Measurements from ENCODE around the gene VANGL1. TPM values are rescaled to one million over a fixed set of nuclear protein-coding genes. Genes with fewer than 3 reads are reported as not detected.

The VANGL1 gene
- total RNA-seq, 1 experiment from 2014 or later, result not detected

GRCh38 chr1:115647919-115648650 lies 6.3 kb downstream of the VANGL1 start:
- no peaks in the 10 kb centered on the region for H3K4me1 ChIP-seq (ENCODE audit: low read length)
- H3K4me2 ChIP-seq (ENCODE audit: low read depth, low read length, poor library complexity, severe bottlenecking), result no peak overlapping the region
- no peaks in the 10 kb centered on the region for H4K20me1 ChIP-seq (ENCODE audit: insufficient read depth, low read depth, low read length)
- H3K79me2 ChIP-seq (ENCODE audit: low read length), result no peaks in the 10 kb centered on the region
- H3K9me3 ChIP-seq (ENCODE audit: low read length), result no peaks in the 10 kb centered on the region
- no peak overlapping the region for H3K9ac ChIP-seq (ENCODE audit: low read length)
- no peak overlapping the region for H3K27ac ChIP-seq (ENCODE audit: low read length)
- no peak overlapping the region for H2AFZ ChIP-seq (ENCODE audit: low read length)
- no peak for DNase-seq
- H3K9me2 ChIP-seq (replicated peaks; ENCODE audit: insufficient read depth, low read length), result no peaks in the 10 kb centered on the region
- H3K36me3 ChIP-seq (ENCODE audit: insufficient read depth, low read length), result no peaks in the 10 kb centered on the region
- H3K27me3 ChIP-seq (ENCODE audit: low read length), result no peaks in the 10 kb centered on the region
- no peak overlapping the region for H3K4me3 ChIP-seq (ENCODE audit: low read length)

DNA sequence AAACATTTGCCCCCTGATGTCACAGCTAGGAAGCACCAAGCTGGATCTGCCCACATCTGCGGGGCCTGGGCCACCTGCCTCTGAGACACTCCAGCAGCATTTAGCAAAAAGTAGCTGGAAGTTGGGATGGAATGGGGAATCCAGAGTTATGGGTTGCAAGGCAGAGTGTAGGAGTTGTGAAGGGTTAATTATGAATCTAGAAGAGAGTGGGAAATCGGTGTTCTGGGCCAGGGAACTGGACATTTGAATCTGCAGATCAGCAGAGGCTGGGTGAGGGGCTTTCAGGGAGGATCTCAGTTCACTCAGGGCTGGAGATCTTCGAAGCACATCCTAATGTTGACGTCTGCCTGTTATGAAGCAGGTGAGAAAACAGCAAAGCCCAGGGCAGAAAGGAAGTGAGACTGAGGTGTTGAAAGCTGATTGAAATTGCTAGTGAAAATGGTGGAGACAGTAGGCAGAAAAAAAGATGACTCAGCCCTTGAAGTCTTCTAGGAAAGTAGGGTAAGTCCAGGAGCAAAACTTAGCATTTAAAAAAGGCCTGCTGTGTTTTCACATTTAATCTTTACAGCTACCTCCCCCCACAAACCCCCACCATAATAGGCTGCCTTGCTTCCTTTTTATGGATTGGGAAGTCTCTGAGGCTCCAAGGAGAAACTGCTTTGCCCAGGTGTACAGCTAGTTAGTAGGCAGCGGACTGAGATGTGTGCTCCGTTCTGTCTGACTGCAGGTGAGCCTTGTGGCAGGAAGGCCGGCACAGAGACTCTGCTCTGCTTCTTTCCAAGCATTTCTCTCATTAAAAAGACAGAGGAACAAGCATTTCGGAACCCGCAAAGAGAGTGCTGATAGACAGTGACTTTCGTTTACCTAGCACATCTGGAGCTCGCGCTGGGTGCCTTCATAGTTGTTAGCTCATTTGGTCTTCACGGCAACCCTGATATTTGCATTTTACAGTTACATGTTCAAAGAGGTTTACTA lies 7.2 kb downstream of the VANGL1 start:
- no peak overlapping the region for H3K27ac ChIP-seq (ENCODE audit: low read length)
- H3K4me1 ChIP-seq (ENCODE audit: low read length), result no peaks in the 10 kb centered on the region
- no peak for DNase-seq
- H4K20me1 ChIP-seq (ENCODE audit: insufficient read depth, low read depth, low read length), result no peaks in the 10 kb centered on the region
- H3K27me3 ChIP-seq (ENCODE audit: low read length), result no peaks in the 10 kb centered on the region
- no peak overlapping the region for H3K4me2 ChIP-seq (ENCODE audit: low read depth, low read length, poor library complexity, severe bottlenecking)
- H3K36me3 ChIP-seq (ENCODE audit: insufficient read depth, low read length), result no peaks in the 10 kb centered on the region
- no peaks in the 10 kb centered on the region for H3K9me3 ChIP-seq (ENCODE audit: low read length)
- H3K9me2 ChIP-seq (replicated peaks; ENCODE audit: insufficient read depth, low read length), result no peaks in the 10 kb centered on the region
- no peaks in the 10 kb centered on the region for H3K79me2 ChIP-seq (ENCODE audit: low read length)
- H3K4me3 ChIP-seq (ENCODE audit: low read length), result no peak overlapping the region
- H3K9ac ChIP-seq (ENCODE audit: low read length), result no peak overlapping the region
- no peak overlapping the region for H2AFZ ChIP-seq (ENCODE audit: low read length)

GRCh38 chr1:115649964-115650363 lies 8.2 kb downstream of the VANGL1 start:
- Histone ChIP-seq H3K4me2 (ENCODE audit: low read depth, low read length, poor library complexity, severe bottlenecking) (no peak overlapping the region), H2AFZ (ENCODE audit: low read length) (no peak overlapping the region), H3K79me2 (ENCODE audit: low read length) (no peaks in the 10 kb centered on the region)

DNA sequence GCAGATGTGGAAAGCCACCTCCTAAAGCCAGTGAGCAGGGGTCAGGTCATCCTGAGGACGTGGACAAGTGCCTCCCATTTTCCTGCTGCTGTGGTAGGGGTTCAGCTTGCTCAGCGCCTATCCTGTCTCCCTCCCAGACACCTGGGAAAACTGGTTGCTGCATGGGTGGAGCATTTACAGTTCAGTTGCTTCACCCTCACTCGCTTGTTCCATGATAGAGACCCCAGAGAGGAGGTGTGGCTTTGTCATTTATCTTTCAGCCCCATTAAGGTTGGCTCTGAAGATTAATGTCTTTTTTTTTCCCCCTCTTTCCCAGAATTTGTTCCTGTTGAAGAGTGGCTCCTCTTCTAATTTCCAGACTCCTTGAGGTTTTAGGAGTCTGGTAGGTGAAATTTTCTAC lies 9.2 kb downstream of the VANGL1 start:
- no peak overlapping the region for H3K4me2 ChIP-seq (ENCODE audit: low read depth, low read length, poor library complexity, severe bottlenecking)
- H3K4me3 ChIP-seq (ENCODE audit: low read length), result no peak overlapping the region
- no peak overlapping the region for H2AFZ ChIP-seq (ENCODE audit: low read length)
- no peaks in the 10 kb centered on the region for H3K79me2 ChIP-seq (ENCODE audit: low read length)
- no peaks in the 10 kb centered on the region for H3K9me2 ChIP-seq (replicated peaks; ENCODE audit: insufficient read depth, low read length)
- no peak overlapping the region for H3K9ac ChIP-seq (ENCODE audit: low read length)
- no peaks in the 10 kb centered on the region for H3K4me1 ChIP-seq (ENCODE audit: low read length)
- H3K36me3 ChIP-seq (ENCODE audit: insufficient read depth, low read length), result no peaks in the 10 kb centered on the region
- no peak for DNase-seq
- no peaks in the 10 kb centered on the region for H3K27me3 ChIP-seq (ENCODE audit: low read length)
- no peaks in the 10 kb centered on the region for H4K20me1 ChIP-seq (ENCODE audit: insufficient read depth, low read depth, low read length)
- no peak overlapping the region for H3K27ac ChIP-seq (ENCODE audit: low read length)
- no peaks in the 10 kb centered on the region for H3K9me3 ChIP-seq (ENCODE audit: low read length)

More at GRCh38 chr1:115649964-115650363, 8.2 kb downstream of the VANGL1 start:
- Histone ChIP-seq H4K20me1 (ENCODE audit: insufficient read depth, low read depth, low read length) (no peaks in the 10 kb centered on the region), H3K4me3 (ENCODE audit: low read length) (no peak overlapping the region), H3K9me2 (replicated peaks; ENCODE audit: insufficient read depth, low read length) (no peaks in the 10 kb centered on the region), H3K36me3 (ENCODE audit: insufficient read depth, low read length) (no peaks in the 10 kb centered on the region), H3K9me3 (ENCODE audit: low read length) (no peaks in the 10 kb centered on the region), H3K27me3 (ENCODE audit: low read length) (no peaks in the 10 kb centered on the region), H3K4me1 (ENCODE audit: low read length) (no peaks in the 10 kb centered on the region), H3K9ac (ENCODE audit: low read length) (no peak overlapping the region), H3K27ac (ENCODE audit: low read length) (no peak overlapping the region)
- DNase-seq, result no peak

DNA sequence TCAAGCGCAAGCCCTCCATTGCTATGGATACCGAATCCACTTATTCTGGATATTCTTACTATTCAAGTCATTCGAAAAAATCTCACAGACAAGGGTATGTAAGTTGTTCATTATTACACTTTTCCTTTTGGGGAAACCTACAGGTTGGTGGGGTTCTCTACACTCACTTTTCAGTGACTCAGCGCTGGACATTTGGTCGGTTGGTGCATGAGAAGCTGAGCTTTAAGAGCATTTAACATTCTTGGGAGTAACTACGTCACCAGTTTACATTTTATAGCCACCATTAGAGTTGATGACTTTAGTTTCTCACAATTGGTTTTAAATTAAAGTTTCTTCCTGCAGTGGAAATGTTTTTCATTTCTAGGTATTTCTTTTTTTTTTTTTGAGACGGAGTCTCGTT lies 9.6 kb downstream of the VANGL1 start:
- Histone ChIP-seq H3K79me2 (ENCODE audit: low read length) (no peaks in the 10 kb centered on the region), H3K27me3 (ENCODE audit: low read length) (no peaks in the 10 kb centered on the region), H2AFZ (ENCODE audit: low read length) (no peak overlapping the region)

DNA sequence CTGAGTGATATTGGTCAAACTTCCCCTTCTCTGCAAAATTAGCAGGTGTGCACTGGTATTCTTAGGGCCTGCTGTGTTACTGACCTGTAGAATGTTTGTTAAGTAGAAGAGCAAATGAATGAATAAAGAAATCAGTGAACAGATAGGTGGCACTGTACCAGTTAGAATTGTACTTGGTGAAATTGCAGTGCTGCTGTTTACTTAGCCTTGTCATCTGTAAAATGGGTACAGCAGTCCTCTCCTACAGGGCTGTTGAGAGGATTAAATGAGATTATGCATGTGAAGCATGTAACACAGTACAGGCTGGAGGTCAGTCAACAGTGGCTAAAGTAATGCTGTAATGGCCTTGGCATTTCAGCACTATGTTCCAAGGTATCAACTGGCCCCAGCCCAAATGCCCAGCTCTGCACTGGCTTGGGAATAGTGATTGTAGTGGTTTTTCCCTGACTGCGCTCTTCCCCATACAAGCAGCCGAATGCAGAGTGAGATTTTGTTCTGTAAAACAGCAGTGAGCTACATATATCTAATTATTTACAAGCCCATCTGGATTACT lies 10.5 kb downstream of the VANGL1 start:
- Histone ChIP-seq H3K9ac (ENCODE audit: low read length) (no peak overlapping the region), H3K79me2 (ENCODE audit: low read length) (no peaks in the 10 kb centered on the region), H3K9me2 (replicated peaks; ENCODE audit: insufficient read depth, low read length) (no peaks in the 10 kb centered on the region), H2AFZ (ENCODE audit: low read length) (no peak overlapping the region), H3K36me3 (ENCODE audit: insufficient read depth, low read length) (no peaks in the 10 kb centered on the region), H3K9me3 (ENCODE audit: low read length) (no peaks in the 10 kb centered on the region), H4K20me1 (ENCODE audit: insufficient read depth, low read depth, low read length) (no peaks in the 10 kb centered on the region), H3K4me3 (ENCODE audit: low read length) (no peak overlapping the region), H3K27ac (ENCODE audit: low read length) (no peak overlapping the region), H3K27me3 (ENCODE audit: low read length) (no peaks in the 10 kb centered on the region), H3K4me1 (ENCODE audit: low read length) (no peaks in the 10 kb centered on the region), H3K4me2 (ENCODE audit: low read depth, low read length, poor library complexity, severe bottlenecking) (no peak overlapping the region)
- DNase-seq, result no peak

More for the DNA sequence above, 9.6 kb downstream of the VANGL1 start:
- no peak overlapping the region for H3K4me2 ChIP-seq (ENCODE audit: low read depth, low read length, poor library complexity, severe bottlenecking)
- H3K36me3 ChIP-seq (ENCODE audit: insufficient read depth, low read length), result no peaks in the 10 kb centered on the region
- H3K9me2 ChIP-seq (replicated peaks; ENCODE audit: insufficient read depth, low read length), result no peaks in the 10 kb centered on the region
- DNase-seq, result no peak
- H3K4me3 ChIP-seq (ENCODE audit: low read length), result no peak overlapping the region
- H4K20me1 ChIP-seq (ENCODE audit: insufficient read depth, low read depth, low read length), result no peaks in the 10 kb centered on the region
- H3K9ac ChIP-seq (ENCODE audit: low read length), result no peak overlapping the region
- no peak overlapping the region for H3K27ac ChIP-seq (ENCODE audit: low read length)
- H3K9me3 ChIP-seq (ENCODE audit: low read length), result no peaks in the 10 kb centered on the region
- no peaks in the 10 kb centered on the region for H3K4me1 ChIP-seq (ENCODE audit: low read length)

GRCh38 chr1:115654125-115654524 lies 12.4 kb downstream of the VANGL1 start:
- no peaks in the 10 kb centered on the region for H3K79me2 ChIP-seq (ENCODE audit: low read length)

More at GRCh38 chr1:115654125-115654524, 12.4 kb downstream of the VANGL1 start:
- Histone ChIP-seq H4K20me1 (ENCODE audit: insufficient read depth, low read depth, low read length) (no peaks in the 10 kb centered on the region), H3K9ac (ENCODE audit: low read length) (no peak overlapping the region), H3K4me1 (ENCODE audit: low read length) (no peaks in the 10 kb centered on the region), H3K27ac (ENCODE audit: low read length) (no peak overlapping the region), H3K4me2 (ENCODE audit: low read depth, low read length, poor library complexity, severe bottlenecking) (no peak overlapping the region), H3K27me3 (ENCODE audit: low read length) (no peaks in the 10 kb centered on the region), H3K9me3 (ENCODE audit: low read length) (no peaks in the 10 kb centered on the region), H2AFZ (ENCODE audit: low read length) (no peak overlapping the region), H3K4me3 (ENCODE audit: low read length) (no peak overlapping the region), H3K36me3 (ENCODE audit: insufficient read depth, low read length) (no peaks in the 10 kb centered on the region), H3K9me2 (replicated peaks; ENCODE audit: insufficient read depth, low read length) (no peaks in the 10 kb centered on the region)
- no peak for DNase-seq

All from Karpas-422 (cell line).